ENCODE results near the gene PCDHGB3.
"Not testable (repeated sequence)": the region's sequence is repeated elsewhere in the genome, so short reads cannot be mapped to it uniquely, and the experiment has no call there.

PCDHGB3 gene

DNA sequence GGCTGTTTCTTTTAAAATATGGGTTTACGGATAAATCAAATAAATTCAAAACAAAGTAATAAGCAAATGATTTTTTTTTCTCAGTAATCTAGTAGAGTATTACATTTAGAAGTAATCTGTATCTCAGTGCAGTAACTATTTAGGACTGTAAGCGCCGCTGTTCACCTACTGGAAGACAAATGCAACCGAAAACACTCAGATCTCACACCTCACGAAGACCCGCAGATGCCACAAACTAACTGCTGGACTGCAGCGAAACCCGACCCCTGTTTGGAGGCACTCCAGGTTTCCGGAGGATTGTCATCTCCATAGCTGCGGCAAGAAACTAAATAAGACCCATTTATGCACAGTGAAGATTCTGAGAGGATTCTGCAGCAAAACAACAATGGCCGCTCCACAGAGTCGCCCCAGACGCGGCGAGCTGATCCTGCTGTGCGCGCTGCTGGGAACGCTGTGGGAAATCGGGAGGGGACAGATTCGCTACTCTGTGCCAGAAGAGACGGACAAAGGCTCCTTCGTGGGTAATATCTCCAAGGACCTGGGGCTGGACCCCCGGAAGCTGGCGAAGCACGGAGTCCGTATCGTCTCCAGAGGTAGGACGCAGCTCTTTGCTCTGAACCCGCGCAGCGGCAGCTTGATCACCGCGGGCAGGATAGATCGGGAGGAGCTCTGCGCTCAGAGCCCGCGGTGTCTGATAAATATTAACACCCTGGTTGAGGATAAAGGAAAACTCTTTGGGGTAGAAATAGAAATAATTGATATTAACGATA lies 22.6 kb downstream of the PCDHGB3 start, which contains the start of gene PCDHGA8:
Gene PCDHGA8, plus strand, starts transcription at position 205 of the 770 bp plus-strand sequence. Its CDS starts 181 bp downstream, at position 386.
- no peak for DNase-seq (ENCODE audit: low read depth in 2 of 2)

DNA sequence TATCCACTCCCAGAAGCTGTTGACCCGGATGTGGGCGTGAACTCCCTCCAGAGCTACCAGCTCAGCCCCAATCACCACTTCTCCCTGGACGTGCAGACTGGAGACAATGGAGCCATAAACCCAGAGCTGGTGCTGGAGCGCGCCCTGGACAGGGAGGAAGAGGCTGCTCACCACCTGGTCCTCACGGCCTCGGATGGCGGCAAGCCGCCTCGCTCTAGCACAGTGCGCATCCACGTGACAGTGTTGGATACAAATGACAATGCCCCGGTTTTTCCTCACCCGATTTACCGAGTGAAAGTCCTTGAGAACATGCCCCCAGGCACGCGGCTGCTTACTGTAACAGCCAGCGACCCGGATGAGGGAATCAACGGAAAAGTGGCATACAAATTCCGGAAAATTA lies 23.2 kb downstream of the PCDHGB3 start:
- no peak for DNase-seq (ENCODE audit: low read depth in 2 of 2)

DNA sequence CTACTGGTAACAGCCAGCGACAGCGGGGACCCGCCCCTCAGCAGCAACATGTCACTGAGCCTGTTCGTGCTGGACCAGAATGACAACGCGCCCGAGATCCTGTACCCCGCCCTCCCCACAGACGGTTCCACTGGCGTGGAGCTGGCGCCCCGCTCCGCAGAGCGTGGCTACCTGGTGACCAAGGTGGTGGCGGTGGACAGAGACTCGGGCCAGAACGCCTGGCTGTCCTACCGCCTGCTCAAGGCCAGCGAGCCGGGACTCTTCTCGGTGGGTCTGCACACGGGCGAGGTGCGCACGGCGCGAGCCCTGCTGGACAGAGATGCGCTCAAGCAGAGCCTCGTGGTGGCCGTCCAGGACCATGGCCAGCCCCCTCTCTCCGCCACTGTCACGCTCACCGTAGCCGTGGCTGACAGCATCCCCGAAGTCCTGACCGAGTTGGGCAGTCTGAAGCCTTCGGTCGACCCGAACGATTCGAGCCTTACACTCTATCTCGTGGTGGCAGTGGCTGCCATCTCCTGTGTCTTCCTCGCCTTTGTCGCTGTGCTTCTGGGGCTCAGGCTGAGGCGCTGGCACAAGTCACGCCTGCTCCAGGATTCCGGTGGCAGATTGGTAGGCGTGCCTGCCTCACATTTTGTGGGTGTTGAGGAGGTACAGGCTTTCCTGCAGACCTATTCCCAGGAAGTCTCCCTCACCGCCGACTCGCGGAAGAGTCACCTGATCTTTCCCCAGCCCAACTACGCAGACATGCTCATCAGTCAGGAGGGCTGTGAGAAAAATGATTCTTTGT lies 24.6 kb downstream of the PCDHGB3 start:
- not testable (repeated sequence) for DNase-seq (ENCODE audit: low read depth in 2 of 2)

DNA sequence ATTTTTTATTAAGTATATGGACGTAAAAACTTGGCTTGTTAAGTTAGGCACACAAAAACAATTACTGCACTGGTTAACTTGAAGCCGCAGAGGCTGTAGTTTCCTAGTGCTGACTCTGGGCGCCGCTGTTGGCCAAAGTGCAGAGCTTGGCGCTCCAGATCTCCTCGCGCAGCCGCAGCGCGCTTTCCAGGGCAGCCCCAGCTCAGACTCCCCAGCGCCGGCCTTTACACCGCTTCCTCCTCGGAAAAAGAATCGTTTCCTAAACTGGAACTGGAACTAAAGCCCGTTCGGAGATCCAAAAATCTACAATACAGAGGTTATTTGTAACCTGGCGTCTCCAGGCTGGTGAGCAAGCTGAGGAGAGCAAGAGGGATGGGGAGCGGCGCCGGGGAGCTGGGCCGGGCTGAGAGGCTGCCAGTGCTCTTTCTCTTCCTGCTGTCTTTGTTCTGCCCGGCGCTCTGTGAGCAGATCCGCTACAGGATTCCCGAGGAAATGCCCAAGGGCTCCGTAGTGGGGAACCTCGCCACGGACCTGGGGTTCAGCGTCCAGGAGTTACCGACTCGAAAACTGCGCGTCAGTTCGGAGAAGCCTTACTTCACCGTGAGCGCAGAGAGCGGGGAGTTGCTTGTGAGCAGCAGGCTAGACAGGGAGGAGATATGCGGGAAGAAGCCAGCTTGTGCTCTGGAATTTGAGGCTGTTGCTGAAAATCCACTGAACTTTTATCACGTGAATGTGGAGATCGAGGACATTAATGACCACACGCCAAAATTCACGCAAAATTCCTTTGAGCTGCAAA lies 27.9 kb downstream of the PCDHGB3 start, which contains the start of gene PCDHGB5:
Gene PCDHGB5, plus strand, starts transcription at position 192 of the 796 bp plus-strand sequence. Its CDS starts 181 bp downstream, at position 373.
- DNase-seq (ENCODE audit: low read depth in 2 of 2) = not testable (repeated sequence)

DNA sequence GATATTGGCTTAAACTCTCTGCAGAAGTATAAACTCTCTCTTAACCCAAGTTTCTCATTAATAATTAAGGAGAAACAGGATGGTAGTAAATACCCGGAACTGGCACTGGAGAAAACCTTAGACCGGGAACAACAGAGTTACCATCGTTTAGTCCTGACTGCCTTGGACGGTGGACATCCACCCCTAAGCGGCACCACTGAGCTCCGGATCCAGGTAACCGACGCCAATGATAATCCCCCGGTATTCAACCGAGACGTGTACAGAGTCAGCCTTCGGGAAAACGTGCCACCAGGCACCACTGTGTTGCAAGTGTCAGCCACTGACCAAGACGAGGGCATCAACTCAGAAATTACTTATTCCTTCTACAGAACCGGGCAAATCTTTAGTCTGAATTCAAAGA lies 28.6 kb downstream of the PCDHGB3 start:
- no peak for DNase-seq (ENCODE audit: low read depth in 2 of 2)

DNA sequence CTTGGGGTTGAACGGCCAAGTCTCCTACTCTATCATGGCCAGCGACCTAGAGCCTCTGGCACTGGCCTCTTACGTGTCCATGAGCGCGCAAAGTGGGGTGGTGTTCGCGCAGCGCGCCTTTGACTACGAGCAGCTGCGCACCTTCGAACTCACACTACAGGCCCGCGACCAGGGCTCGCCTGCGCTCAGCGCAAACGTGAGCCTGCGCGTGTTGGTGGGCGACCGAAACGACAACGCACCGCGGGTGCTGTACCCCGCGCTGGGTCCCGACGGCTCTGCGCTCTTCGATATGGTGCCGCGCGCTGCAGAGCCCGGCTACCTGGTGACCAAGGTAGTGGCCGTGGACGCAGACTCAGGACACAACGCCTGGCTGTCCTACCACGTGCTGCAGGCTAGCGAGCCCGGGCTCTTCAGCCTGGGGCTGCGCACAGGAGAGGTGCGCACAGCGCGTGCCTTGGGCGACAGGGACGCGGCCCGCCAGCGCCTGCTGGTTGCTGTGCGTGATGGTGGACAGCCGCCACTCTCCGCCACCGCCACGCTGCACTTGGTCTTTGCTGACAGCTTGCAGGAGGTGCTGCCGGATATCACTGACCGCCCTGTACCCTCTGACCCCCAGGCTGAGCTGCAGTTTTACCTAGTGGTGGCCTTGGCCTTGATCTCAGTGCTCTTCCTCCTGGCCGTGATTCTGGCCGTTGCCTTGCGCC lies 29.7 kb downstream of the PCDHGB3 start:
- no peak for DNase-seq (ENCODE audit: low read depth in 2 of 2)

DNA sequence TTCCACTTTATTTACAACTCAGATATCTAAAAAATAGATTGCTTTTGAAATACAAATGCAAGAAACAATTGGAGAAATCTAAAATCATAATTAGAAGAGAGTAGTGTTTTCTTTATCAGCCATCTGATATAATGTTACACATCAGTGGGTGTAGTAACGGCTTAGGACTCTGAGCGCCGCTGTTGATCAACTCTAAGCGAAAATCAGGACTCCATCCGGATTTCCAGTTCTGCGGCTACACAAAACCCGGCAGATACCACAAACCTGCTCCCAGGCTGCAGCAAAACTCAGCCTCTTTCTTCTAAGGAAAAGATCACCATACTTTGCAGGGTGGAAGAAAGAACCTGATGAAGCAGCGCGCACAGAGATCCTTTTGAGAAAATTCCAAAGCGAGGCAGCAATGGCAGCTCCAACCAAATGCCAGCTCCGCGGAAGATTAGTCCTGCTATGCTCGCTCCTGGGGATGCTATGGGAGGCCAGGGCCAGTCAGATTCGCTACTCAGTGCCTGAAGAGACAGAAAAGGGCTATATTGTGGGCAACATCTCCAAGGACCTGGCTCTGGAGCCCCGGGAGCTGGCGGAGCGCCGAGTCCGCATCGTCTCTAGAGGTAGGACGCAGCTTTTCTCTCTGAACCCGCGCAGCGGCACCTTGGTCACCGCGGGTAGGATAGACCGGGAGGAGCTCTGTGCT lies 32.7 kb downstream of the PCDHGB3 start, which contains the start of gene PCDHGA9:
Gene PCDHGA9, plus strand, starts transcription at position 226 of the 691 bp plus-strand sequence. Its CDS starts 175 bp downstream, at position 401.
- no peak for DNase-seq (ENCODE audit: low read depth in 2 of 2)

DNA sequence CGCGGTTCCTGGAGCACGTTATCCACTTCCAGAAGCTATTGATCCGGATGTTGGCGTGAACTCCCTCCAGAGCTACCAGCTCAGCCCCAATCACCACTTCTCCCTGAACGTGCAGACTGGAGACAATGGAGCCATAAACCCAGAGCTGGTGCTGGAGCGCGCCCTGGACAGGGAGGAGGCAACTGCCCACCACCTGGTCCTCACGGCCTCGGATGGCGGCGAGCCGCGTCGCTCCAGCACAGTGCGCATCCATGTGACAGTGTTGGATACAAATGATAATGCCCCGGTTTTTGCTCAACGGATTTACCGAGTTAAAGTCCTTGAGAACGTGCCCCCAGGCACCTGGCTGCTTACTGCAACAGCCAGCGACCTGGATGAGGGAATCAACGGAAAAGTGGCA lies 33.3 kb downstream of the PCDHGB3 start:
- DNase-seq (ENCODE audit: low read depth in 2 of 2) = no peak

DNA sequence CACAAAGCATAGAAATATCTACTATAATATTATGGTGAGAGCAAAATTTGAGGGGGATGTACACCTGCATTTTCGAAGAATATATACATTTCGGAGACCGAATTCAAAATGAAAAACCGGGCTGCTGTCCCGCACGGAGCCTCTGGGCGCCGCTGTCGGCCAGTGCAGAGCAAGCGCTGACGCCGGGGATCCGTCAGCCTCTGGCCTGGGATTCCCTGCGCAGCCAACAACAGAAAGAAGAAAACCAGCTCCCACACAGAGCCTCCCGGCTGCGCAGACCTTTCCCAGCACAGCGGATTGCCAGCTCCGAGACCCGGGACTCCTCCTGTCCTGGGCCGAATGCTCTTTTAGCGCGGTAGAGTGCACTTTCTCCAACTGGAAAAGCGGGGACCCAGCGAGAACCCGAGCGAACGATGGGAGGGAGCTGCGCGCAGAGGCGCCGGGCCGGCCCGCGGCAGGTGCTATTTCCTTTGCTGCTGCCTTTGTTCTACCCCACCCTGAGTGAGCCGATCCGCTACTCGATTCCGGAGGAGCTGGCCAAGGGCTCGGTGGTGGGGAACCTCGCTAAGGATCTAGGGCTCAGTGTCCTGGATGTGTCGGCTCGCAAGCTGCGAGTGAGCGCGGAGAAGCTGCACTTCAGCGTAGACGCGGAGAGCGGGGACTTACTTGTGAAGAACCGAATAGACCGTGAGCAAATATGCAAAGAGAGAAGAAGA lies 37.9 kb downstream of the PCDHGB3 start, which contains the start of gene PCDHGB6:
Gene PCDHGB6, plus strand, starts transcription at position 232 of the 716 bp plus-strand sequence. Its CDS starts 182 bp downstream, at position 414.
- DNase-seq (ENCODE audit: low read depth in 2 of 2) = not testable (repeated sequence)

- DNase-seq (ENCODE audit: low read depth in 2 of 2) = no peak
Observed at GRCh38 chr5:141409598-141410306, 39.7 kb downstream of the PCDHGB3 start.

- no peak for DNase-seq (ENCODE audit: low read depth in 2 of 2)
Observed at GRCh38 chr5:141411575-141411974, 41.5 kb downstream of the PCDHGB3 start.

DNA sequence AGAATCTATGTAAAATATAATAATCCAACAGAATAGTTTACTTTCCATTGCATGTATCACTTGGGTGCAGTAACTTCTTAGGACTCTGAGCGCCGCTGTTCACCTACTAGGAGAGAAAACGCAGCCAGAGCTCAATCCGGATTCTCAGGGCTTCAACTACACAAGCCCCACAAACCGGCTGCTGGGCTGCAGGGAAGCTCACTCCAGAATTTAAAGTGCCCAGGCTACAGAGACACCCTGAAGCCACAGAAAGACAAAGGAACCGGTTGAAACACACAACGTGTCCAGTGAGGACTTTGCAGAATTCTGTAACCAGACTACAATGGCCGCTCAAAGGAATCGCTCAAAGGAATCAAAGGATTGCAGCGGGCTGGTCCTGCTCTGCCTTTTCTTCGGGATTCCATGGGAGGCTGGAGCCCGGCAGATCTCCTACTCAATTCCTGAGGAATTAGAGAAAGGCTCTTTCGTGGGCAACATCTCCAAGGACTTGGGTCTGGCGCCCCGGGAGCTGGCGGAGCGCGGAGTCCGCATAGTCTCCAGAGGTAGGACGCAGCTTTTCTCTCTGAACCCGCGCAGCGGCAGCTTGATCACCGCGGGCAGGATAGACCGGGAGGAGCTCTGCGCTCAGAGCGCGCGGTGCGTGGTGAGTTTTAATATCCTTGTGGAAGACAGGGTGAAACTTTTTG lies 43.0 kb downstream of the PCDHGB3 start, which contains the start of gene PCDHGA10:
Gene PCDHGA10, plus strand, starts transcription at position 134 of the 686 bp plus-strand sequence. Its CDS starts 189 bp downstream, at position 323.
- DNase-seq (ENCODE audit: low read depth in 2 of 2) = no peak

DNA sequence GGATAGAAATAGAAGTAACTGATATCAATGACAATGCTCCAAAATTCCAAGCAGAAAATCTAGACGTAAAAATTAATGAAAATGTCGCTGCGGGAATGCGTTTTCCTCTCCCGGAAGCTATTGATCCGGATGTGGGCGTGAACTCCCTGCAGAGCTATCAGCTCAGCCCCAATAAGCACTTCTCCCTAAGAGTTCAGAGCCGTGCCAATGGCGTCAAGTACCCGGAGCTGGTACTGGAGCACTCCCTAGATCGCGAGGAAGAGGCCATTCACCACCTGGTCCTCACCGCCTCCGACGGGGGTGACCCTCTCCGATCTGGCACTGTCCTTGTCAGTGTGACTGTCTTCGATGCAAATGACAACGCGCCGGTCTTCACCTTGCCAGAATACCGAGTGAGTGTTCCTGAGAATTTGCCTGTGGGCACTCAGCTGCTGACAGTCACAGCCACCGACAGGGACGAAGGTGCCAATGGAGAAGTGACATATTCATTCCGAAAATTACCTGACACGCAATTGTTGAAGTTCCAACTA lies 43.6 kb downstream of the PCDHGB3 start:
- no peak for DNase-seq (ENCODE audit: low read depth in 2 of 2)

GRCh38 chr5:141414548-141415274 lies 44.7 kb downstream of the PCDHGB3 start:
- not testable (repeated sequence) for DNase-seq (ENCODE audit: low read depth in 2 of 2)

DNA sequence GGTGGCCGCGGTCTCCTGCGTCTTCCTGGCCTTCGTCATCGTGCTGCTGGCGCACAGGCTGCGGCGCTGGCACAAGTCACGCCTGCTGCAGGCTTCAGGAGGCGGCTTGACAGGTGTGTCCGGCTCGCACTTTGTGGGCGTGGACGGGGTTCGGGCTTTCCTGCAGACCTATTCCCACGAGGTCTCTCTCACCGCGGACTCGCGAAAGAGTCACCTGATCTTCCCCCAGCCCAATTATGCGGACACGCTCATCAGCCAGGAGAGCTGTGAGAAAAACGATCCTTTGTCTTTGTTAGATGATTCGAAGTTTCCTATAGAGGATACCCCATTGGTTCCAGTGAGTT lies 45.2 kb downstream of the PCDHGB3 start:
- DNase-seq (ENCODE audit: low read depth in 2 of 2) = not testable (repeated sequence)

DNA sequence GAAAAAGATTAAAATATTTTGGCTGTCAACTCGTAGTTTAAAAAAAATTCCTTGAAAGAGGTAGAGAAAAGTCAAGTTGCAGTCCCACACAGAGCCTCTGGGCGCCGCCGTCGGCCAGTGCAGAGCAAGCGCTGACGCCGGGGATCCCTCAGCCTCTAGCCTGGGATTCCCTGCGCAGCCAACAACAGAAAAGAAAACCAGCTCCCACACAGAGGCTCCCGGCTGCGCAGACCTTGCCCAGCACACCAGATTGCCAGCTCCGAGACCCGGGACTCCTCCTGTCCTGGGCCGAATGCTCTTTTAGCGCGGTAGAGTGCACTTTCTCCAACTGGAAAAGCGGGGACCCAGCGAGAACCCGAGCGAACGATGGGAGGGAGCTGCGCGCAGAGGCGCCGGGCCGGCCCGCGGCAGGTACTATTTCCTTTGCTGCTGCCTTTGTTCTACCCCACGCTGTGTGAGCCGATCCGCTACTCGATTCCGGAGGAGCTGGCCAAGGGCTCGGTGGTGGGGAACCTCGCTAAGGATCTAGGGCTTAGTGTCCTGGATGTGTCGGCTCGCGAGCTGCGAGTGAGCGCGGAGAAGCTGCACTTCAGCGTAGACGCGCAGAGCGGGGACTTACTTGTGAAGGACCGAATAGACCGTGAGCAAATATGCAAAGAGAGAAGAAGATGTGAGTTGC lies 47.6 kb downstream of the PCDHGB3 start, which contains the start of gene PCDHGB7:
Gene PCDHGB7, plus strand, starts transcription at position 184 of the 679 bp plus-strand sequence. Its CDS starts 183 bp downstream, at position 367.
- DNase-seq (ENCODE audit: low read depth in 2 of 2) = not testable (repeated sequence)

All from stimulated activated CD8-positive, alpha-beta memory T cell treated with anti-CD3 and anti-CD28 coated beads, Interleukin-15, amount 100 ng/mL, for 4 hours (primary cell).